Gastroesophageal sphincter (tissue), 4 donors: Measurements from ENCODE around the gene TESMIN. TPM values are rescaled to one million over a fixed set of nuclear protein-coding genes. Genes with fewer than 3 reads are reported as not detected.

Experiments
- ATAC-seq: fragments of 150-250 bp; one replicate; pipeline ENCODE4 v1.9.1; 2016; ENCODE audit warnings: mild to moderate bottlenecking, moderate library complexity
- H3K27ac ChIP-seq, 4 donors: fragments of 200-600 bp; sonication (generic) in 3 of 4; 1 replicate in 3 of 4; 2 replicates in 1 of 4; pipeline ENCODE4 v1.5.1; 2016 to 2019
- H3K27me3 ChIP-seq: fragments of 200-600 bp; sonication (generic); one replicate; pipeline ENCODE4 v1.5.1; 2019
- H3K36me3 ChIP-seq, 2 donors: fragments of 200-600 bp; sonication (generic); one replicate each; pipeline ENCODE4 v1.5.1; 2019; ENCODE audit warnings: control low read depth in 1 of 2
- H3K4me1 ChIP-seq, 3 donors: fragments of 200-600 bp; sonication (generic); 1 replicate in 2 of 3; 2 replicates in 1 of 3; pipeline ENCODE4 v1.5.1; 2016 to 2019; ENCODE audit warnings: control low read depth in 2 of 3
- H3K4me3 ChIP-seq, 2 donors: fragments of 200-600 bp; sonication (generic); one replicate each; pipeline ENCODE4 v1.5.1; 2019; ENCODE audit warnings: mild to moderate bottlenecking in 1 of 2, moderate library complexity in 1 of 2
- H3K9me3 ChIP-seq, 3 donors: fragments of 200-600 bp; sonication (generic); one replicate each; pipeline ENCODE4 v1.5.1; 2017 to 2019; ENCODE audit warnings: control low read depth in 2 of 3
- EP300 ChIP-seq: sonication (generic); formaldehyde crosslinking; IDR thresholded peaks from one replicate; pipeline ENCODE4 v1.6.1; 2017; ENCODE audit warnings: antibody characterized with exemption, mild to moderate bottlenecking
- POLR2A ChIP-seq, 2 donors: fragments of 450-650 bp; IDR thresholded peaks; one replicate each; pipeline ENCODE4 v1.6.1; 2017; ENCODE audit warnings: antibody characterized with exemption in 2 of 2, mild to moderate bottlenecking in 2 of 2, moderate library complexity in 1 of 2
- POLR2AphosphoS5 ChIP-seq: sonication (generic); formaldehyde crosslinking; IDR thresholded peaks from one replicate; pipeline ENCODE4 v1.6.1; 2017; ENCODE audit warnings: antibody characterized with exemption
- WGBS, 2 donors: methylation state at CpG; one replicate each; pipeline ENCODE4 v1.1.5; 2018; ENCODE audit warnings: low coverage in 1 of 2; 5-methylcytosine and 5-hydroxymethylcytosine counted together
- total RNA-seq, 4 donors: library from RNA; depleted of rRNA; stranded (reverse); fragments of >200 nt; gene quantifications; one replicate each; pipeline ENCODE4 v1.1.0, GENCODE V29; 2016
- TF ChIP-seq, protein P1 (sequence below), 4 experiments: fragments of 200-600 bp in 2 of 4; fragments of 450-650 bp in 2 of 4; sonication (generic) in 1 of 4; IDR thresholded peaks; one replicate each; pipeline ENCODE4 v1.5.1; 2017 to 2019; ENCODE audit warnings: antibody characterized with exemption in 4 of 4, mild to moderate bottlenecking in 2 of 4, moderate library complexity in 2 of 4

Gene TESMIN
- total RNA-seq, 4 donors from 2014 or later = 0.12 to 0.54 (median 0.27) TPM; not detected in 1

DNA sequence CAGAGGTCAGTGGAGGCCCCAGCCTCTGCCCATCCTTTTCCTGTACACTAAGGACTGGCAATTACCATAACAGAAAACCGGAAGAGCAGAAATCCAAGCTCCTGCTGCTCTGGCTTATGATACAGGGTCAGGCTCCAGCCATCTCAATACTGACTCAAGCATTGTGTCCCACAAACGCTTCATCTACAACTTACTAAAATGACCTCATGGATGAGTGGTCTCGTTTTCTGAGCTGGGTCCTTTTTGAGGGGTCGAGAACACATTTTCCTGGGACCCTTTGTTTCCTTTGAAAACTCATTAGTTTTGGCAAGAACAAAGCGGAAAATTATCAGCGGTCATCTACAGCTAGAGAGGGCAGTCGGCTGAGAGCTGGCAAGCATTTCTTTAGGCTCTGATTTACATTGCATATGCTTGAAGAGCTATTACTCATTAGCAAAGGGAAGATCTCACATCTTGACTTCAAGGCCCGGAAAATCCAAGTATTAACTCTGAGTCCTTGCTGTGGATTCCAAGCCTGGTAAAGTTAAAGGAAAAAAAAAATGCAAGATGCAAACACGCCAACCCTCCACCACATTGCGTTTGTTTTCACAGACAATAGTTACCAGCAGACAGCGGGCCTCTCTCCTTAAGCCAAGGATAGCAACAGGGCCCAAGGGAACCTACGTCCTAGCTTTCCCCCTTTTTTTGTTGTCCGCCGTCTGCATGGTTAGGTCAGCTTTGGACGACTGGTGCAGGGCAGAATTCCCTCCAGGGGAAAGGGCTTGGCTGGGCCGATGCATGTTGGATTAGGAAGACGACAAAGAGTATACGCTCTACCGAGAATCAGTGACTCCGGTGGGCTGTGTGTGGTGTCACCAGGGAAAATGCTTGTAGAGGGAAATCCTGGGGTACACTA, 1.8 kb downstream of the TESMIN start:
- Histone ChIP-seq H3K27me3 (no peaks in the 10 kb centered on the region), H3K36me3 (peaks cover 0 to 7% of the 10 kb centered on the region in 2 donors), H3K4me1 (peaks cover 0 to 20% (median 13%) of the 10 kb centered on the region in 3 donors), H3K4me3 (no peak overlapping the region), H3K9me3 (no peaks in the 10 kb centered on the region), H3K27ac (peak overlapping the region in 1 of 4 donors; percentile 19)
- ATAC-seq = peak; percentile 18
- 65 to 91% methylated on average over 8 to 14 of the region's 20 CpGs for WGBS, 2 donors
- TF ChIP-seq EP300 = no peak
- no peak for TF ChIP-seq POLR2A (IDR thresholded peaks at IDR 0.05)
- TF ChIP-seq, protein P1, sequence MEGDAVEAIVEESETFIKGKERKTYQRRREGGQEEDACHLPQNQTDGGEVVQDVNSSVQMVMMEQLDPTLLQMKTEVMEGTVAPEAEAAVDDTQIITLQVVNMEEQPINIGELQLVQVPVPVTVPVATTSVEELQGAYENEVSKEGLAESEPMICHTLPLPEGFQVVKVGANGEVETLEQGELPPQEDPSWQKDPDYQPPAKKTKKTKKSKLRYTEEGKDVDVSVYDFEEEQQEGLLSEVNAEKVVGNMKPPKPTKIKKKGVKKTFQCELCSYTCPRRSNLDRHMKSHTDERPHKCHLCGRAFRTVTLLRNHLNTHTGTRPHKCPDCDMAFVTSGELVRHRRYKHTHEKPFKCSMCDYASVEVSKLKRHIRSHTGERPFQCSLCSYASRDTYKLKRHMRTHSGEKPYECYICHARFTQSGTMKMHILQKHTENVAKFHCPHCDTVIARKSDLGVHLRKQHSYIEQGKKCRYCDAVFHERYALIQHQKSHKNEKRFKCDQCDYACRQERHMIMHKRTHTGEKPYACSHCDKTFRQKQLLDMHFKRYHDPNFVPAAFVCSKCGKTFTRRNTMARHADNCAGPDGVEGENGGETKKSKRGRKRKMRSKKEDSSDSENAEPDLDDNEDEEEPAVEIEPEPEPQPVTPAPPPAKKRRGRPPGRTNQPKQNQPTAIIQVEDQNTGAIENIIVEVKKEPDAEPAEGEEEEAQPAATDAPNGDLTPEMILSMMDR (IDR thresholded peaks at IDR 0.05) = no peak
- TF ChIP-seq POLR2AphosphoS5 = no peak

DNA sequence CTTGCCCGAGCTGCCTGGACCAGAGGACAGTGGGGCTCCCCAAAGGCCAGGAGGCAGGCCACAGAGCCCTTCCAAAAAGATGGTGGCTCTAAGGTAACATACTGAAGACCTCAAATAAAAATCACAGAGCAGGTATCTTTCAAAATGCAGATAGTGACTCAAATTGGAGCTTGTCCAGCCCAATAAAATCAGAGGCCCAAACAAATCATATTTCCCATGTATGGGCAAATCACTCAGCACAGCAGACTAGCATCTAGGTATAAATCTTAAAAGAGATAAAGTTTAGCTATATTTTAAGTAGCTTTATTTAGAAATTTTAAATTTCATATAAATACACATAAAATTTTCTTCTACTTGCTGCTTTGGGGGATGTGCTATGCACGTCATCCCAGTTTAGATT, 3.3 kb downstream of the TESMIN start:
- no peak for ATAC-seq
- no peak overlapping the region for H3K4me3 ChIP-seq
- H3K4me1 ChIP-seq = peaks cover 0 to 20% (median 13%) of the 10 kb centered on the region in 3 donors
- H3K36me3 ChIP-seq = no peaks in the 10 kb centered on the region
- no peak for TF ChIP-seq POLR2A (IDR thresholded peaks at IDR 0.05)
- TF ChIP-seq, protein P1 (IDR thresholded peaks at IDR 0.05) = no peak
- TF ChIP-seq POLR2AphosphoS5 = no peak
- no peak for TF ChIP-seq EP300
- no peaks in the 10 kb centered on the region for H3K9me3 ChIP-seq
- H3K27me3 ChIP-seq = no peaks in the 10 kb centered on the region
- 62 to 83% methylated on average over 1 to 2 of the region's 2 CpGs for WGBS, 2 donors
- H3K27ac ChIP-seq = no peak overlapping the region

DNA sequence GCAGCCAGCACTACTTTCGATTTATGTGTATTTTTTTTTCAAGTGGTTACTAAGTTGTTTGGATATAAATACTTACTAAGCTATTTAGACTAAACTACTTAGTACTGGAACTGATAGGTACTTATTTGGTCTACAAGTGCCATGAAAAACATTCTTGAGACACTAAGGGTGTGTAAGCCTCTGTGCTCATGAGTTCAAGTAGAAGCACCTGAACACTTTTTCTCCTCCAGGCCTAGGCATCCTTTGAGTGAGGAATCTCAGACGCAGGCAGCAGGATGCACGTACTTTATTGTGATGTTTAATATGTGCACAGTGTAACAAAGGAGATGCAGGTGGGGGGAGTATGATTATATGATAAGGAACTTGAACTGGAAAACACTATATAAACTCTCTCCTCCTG, 7.8 kb downstream of the TESMIN start:
- WGBS, 2 donors = 98 to 100% methylated on average over 1 to 3 of the region's 3 CpGs
- H3K27me3 ChIP-seq = no peaks in the 10 kb centered on the region
- no peaks in the 10 kb centered on the region for H3K9me3 ChIP-seq
- no peak overlapping the region for H3K27ac ChIP-seq
- no peak for TF ChIP-seq EP300
- TF ChIP-seq POLR2A (IDR thresholded peaks at IDR 0.05) = no peak
- TF ChIP-seq, protein P1 (IDR thresholded peaks at IDR 0.05) = no peak
- TF ChIP-seq POLR2AphosphoS5 = no peak
- no peaks in the 10 kb centered on the region for H3K36me3 ChIP-seq
- no peak for ATAC-seq
- H3K4me1 ChIP-seq = no peaks in the 10 kb centered on the region
- H3K4me3 ChIP-seq = no peak overlapping the region

DNA sequence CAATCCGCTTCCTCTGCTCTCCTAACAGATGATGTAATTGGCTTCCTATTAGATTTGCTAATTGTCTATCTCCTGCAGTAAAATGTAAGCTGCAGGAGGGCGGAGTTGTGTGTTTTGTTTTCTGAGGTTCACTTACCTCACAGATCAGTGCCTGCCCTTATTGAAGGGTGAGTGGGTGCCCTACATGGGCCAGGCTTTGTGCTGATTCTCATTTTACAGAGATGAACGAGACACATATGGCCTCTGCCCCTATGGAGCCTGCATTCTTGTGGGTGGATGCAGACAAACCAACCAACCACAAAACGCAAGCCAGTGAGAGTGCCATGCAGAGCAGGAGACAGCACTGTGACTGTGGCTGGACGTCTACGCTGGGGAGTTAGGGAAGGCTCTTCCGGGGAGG, 9.9 kb downstream of the TESMIN start:
- H3K36me3 ChIP-seq = no peaks in the 10 kb centered on the region
- no peaks in the 10 kb centered on the region for H3K4me1 ChIP-seq
- ATAC-seq = no peak
- H3K4me3 ChIP-seq = no peak overlapping the region
- H3K27ac ChIP-seq = no peak overlapping the region
- H3K27me3 ChIP-seq = no peaks in the 10 kb centered on the region
- TF ChIP-seq POLR2A (IDR thresholded peaks at IDR 0.05) (no peak), EP300 (no peak), POLR2AphosphoS5 (no peak)
- TF ChIP-seq, protein P1 (IDR thresholded peaks at IDR 0.05) = no peak
- WGBS, 2 donors = 75 to 79% methylated on average over 4 of the region's 7 CpGs
- H3K9me3 ChIP-seq = no peaks in the 10 kb centered on the region

DNA sequence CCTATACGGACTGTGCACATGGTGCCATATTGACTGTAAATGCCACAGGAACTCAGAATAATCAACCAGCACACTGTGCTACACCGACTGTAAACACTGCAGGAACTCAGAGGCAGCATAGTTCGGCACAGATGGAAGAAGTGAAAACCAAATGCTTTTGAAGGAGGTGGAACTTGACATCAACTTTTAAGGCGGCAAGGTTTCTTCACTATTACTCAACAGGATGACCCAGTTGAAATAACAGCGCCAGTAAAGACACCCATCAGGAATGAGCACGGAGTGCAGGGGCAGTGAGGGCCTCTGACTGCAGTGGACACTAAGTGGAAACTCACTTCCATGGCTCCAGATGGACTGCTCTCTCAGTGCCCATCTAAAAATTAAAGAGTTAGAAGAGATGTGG, 15.7 kb downstream of the TESMIN start:
- no peaks in the 10 kb centered on the region for H3K9me3 ChIP-seq
- no peak for TF ChIP-seq EP300
- TF ChIP-seq, protein P1 (IDR thresholded peaks at IDR 0.05) = no peak
- ATAC-seq = no peak
- no peak overlapping the region for H3K4me3 ChIP-seq
- no peaks in the 10 kb centered on the region for H3K36me3 ChIP-seq
- WGBS, 2 donors = 71% methylated on average over 6 of the region's 6 CpGs; no CpG with 5 or more reads in 1 of the 2 donors
- H3K27ac ChIP-seq = no peak overlapping the region
- peaks cover 7% of the 10 kb centered on the region for H3K27me3 ChIP-seq
- H3K4me1 ChIP-seq = no peaks in the 10 kb centered on the region
